Smooth muscle cell (in vitro differentiated cells): ENCODE results near the gene TMEM192. TPM values are rescaled to one million over a fixed set of nuclear protein-coding genes. Genes with fewer than 3 reads are reported as not detected.
"Not testable (repeated sequence)": the region's sequence is repeated elsewhere in the genome, so short reads cannot be mapped to it uniquely, and the experiment has no call there.

Experiments used
- DNase-seq: peaks from one replicate; lab custom pipeline; 2025; ENCODE audit not compliant: unreplicated experiment; lab: John Stamatoyannopoulos, UW
- H2AFZ ChIP-seq: fragments of 200-600 bp; sonication (generic); 2 replicates; pipeline ENCODE4 v1.6.0; 2016; ENCODE audit warnings: antibody characterized with exemption, low read depth, mild to moderate bottlenecking
- H3F3A ChIP-seq: fragments of 200-600 bp; sonication (generic); 2 replicates; pipeline ENCODE4 v1.6.0; 2017; ENCODE audit warnings: antibody characterized with exemption, low read depth
- H3K27ac ChIP-seq: fragments of 200-600 bp; sonication (generic); 2 replicates; pipeline ENCODE4 v1.5.1; 2016; ENCODE audit warnings: low read depth, mild to moderate bottlenecking
- H3K27me3 ChIP-seq: fragments of 200-600 bp; sonication (generic); 2 replicates; pipeline ENCODE4 v1.6.1; 2016; ENCODE audit warnings: low read depth, mild to moderate bottlenecking
- H3K36me3 ChIP-seq: fragments of 200-600 bp; sonication (generic); 2 replicates; pipeline ENCODE4 v1.5.1; 2016; ENCODE audit warnings: low read depth
- H3K4me1 ChIP-seq: fragments of 200-600 bp; sonication (generic); 2 replicates; pipeline ENCODE4 v1.5.1; 2016; ENCODE audit warnings: low read depth
- H3K4me2 ChIP-seq: fragments of 200-600 bp; sonication (generic); 2 replicates; pipeline ENCODE4 v1.6.0; 2016; ENCODE audit warnings: mild to moderate bottlenecking
- H3K4me3 ChIP-seq: fragments of 200-600 bp; sonication (generic); 2 replicates; pipeline ENCODE4 v1.5.1; 2016; ENCODE audit warnings: mild to moderate bottlenecking
- H3K79me2 ChIP-seq: fragments of 200-600 bp; sonication (generic); 2 replicates; pipeline ENCODE4 v1.6.0; 2016; ENCODE audit warnings: low read depth, mild to moderate bottlenecking
- H3K9ac ChIP-seq: fragments of 200-600 bp; sonication (generic); 2 replicates; pipeline ENCODE4 v1.6.0; 2016; ENCODE audit warnings: low read depth
- H3K9me3 ChIP-seq: fragments of 200-600 bp; sonication (generic); replicated peaks from 2 replicates; pipeline ENCODE4 v1.5.1; 2016; ENCODE audit warnings: low read depth
- H4K20me1 ChIP-seq: fragments of 200-600 bp; sonication (generic); 2 replicates; pipeline ENCODE4 v1.6.0; 2016; ENCODE audit warnings: low read depth
- WGBS: methylation state at CpG from one replicate; pipeline ENCODE4 v1.1.7; 2016; ENCODE audit warnings: low lambda C conversion rate; 5-methylcytosine and 5-hydroxymethylcytosine counted together
- polyA plus RNA-seq: library from polyadenylated mRNA; unstranded; fragments of >200 nt; fragmentation: Nextera tagmentation; extraction: Ambion mirVana; gene quantifications from 2 replicates; pipeline ENCODE4 v1.2.1, GENCODE V29; 2016
- total RNA-seq: library from RNA; depleted of rRNA; stranded (reverse); fragments of >200 nt; gene quantifications from 2 replicates; pipeline ENCODE4 v1.2.3, GENCODE V29; 2014
- TF ChIP-seq, protein P1 (sequence below): fragments of 200-600 bp; sonication (generic); IDR thresholded peaks from 2 replicates; pipeline ENCODE4 v1.5.1; 2017; ENCODE audit warnings: borderline replicate concordance, mild to moderate bottlenecking, antibody characterized with exemption; ENCODE audit not compliant: insufficient read depth, poor library complexity, severe bottlenecking

The TMEM192 gene
- total and polyA plus RNA-seq, 2 experiments from 2014 or later: 6.2 to 11.0 TPM

DNA sequence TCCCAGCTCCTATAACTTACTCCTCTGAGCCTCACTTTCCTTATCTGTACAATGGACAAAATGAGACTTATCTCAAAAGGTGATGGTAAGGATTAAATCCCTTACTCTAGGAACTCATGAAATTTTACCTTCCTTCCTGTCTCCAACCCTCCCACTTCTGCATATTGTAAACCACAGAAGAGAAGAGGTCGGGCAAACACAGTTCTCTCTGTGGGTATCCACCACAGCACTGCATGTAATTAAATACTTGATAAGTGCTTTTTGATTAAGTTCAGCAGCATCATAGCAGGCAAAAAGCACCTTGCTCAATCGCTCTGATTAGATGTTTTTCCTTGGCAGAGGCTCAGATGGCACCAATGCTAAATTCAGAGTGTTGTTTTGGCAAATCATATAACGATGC lies 17.3 kb upstream of the TMEM192 start:
- H3K36me3 ChIP-seq: no peaks in the 10 kb centered on the region
- 77% methylated on average over 3 of the region's 3 CpGs for whole genome bisulfite sequencing
- no peak overlapping the region for H3K4me2 ChIP-seq
- no peak overlapping the region for H2AFZ ChIP-seq
- H4K20me1 ChIP-seq: no peaks in the 10 kb centered on the region
- H3K27ac ChIP-seq: no peak overlapping the region
- peaks cover 7% of the 10 kb centered on the region for H3K27me3 ChIP-seq
- no peak overlapping the region for H3K9ac ChIP-seq
- H3K79me2 ChIP-seq: no peaks in the 10 kb centered on the region
- H3K4me1 ChIP-seq: no peaks in the 10 kb centered on the region
- H3F3A ChIP-seq: no peaks in the 10 kb centered on the region
- no peak for DNase-seq
- no peaks in the 10 kb centered on the region for H3K9me3 ChIP-seq
- TF ChIP-seq, protein P1, sequence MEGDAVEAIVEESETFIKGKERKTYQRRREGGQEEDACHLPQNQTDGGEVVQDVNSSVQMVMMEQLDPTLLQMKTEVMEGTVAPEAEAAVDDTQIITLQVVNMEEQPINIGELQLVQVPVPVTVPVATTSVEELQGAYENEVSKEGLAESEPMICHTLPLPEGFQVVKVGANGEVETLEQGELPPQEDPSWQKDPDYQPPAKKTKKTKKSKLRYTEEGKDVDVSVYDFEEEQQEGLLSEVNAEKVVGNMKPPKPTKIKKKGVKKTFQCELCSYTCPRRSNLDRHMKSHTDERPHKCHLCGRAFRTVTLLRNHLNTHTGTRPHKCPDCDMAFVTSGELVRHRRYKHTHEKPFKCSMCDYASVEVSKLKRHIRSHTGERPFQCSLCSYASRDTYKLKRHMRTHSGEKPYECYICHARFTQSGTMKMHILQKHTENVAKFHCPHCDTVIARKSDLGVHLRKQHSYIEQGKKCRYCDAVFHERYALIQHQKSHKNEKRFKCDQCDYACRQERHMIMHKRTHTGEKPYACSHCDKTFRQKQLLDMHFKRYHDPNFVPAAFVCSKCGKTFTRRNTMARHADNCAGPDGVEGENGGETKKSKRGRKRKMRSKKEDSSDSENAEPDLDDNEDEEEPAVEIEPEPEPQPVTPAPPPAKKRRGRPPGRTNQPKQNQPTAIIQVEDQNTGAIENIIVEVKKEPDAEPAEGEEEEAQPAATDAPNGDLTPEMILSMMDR: no peak
- H3K4me3 ChIP-seq: no peak overlapping the region

GRCh38 chr4:165125869-165126499 lies 13.3 kb upstream of the TMEM192 start:
- H3K4me3 ChIP-seq, H3K4me2 ChIP-seq, H3K9me3 ChIP-seq, H3K36me3 ChIP-seq, H3K27me3 ChIP-seq, H3K27ac ChIP-seq, H3K9ac ChIP-seq, H2AFZ ChIP-seq, DNase-seq, H3K79me2 ChIP-seq, H3F3A ChIP-seq, H3K4me1 ChIP-seq, H4K20me1 ChIP-seq: not testable (repeated sequence)
- 98% methylated on average over 40 of the region's 40 CpGs for WGBS

DNA sequence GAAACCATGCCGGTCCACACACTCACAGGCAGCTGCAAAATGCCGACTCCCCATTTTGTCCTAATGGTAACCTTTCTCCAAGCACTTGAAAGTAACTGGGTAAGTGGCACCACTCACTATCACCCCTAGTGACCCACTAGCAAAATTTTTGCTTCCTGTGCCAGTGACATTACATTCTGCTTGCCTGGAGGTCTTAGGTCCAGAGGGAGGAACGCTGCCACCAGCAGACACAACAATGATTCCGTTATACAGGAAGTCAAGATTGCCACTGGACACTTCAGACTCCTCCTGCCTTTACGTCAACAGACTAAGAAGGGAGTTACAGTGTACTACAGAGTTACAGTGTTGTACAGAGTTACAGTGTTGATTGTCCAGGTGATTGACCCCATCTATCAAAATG lies 11.8 kb upstream of the TMEM192 start:
- Histone ChIP-seq H3K36me3 (no peaks in the 10 kb centered on the region), H3K4me3 (no peak overlapping the region), H3K27ac (no peak overlapping the region), H3K4me2 (no peak overlapping the region), H3K27me3 (no peaks in the 10 kb centered on the region), H3F3A (no peaks in the 10 kb centered on the region), H2AFZ (no peak overlapping the region), H3K9ac (no peak overlapping the region), H3K4me1 (no peaks in the 10 kb centered on the region), H3K79me2 (no peaks in the 10 kb centered on the region), H4K20me1 (no peaks in the 10 kb centered on the region), H3K9me3 (no peaks in the 10 kb centered on the region)
- TF ChIP-seq, protein P1: no peak
- no peak for DNase-seq
- 88% methylated on average over 5 of the region's 5 CpGs for WGBS

- H3K27me3 ChIP-seq: no peaks in the 10 kb centered on the region
- no peaks in the 10 kb centered on the region for H3F3A ChIP-seq
- no peaks in the 10 kb centered on the region for H3K4me1 ChIP-seq
- H3K36me3 ChIP-seq: no peaks in the 10 kb centered on the region
- H3K27ac ChIP-seq: no peak overlapping the region
- WGBS: 75% methylated on average over 4 of the region's 4 CpGs
- TF ChIP-seq, protein P1: no peak
- no peaks in the 10 kb centered on the region for H4K20me1 ChIP-seq
- no peak overlapping the region for H3K4me3 ChIP-seq
- no peak overlapping the region for H3K9ac ChIP-seq
- H2AFZ ChIP-seq: no peak overlapping the region
- no peaks in the 10 kb centered on the region for H3K9me3 ChIP-seq
- H3K4me2 ChIP-seq: no peak overlapping the region
- H3K79me2 ChIP-seq: no peaks in the 10 kb centered on the region
- DNase-seq: no peak
Measured at GRCh38 chr4:165118256-165118909, 5.7 kb upstream of the TMEM192 start.
